GM12892 (cell line): Measurements from ENCODE around the gene CIT.

ENCODE experiments used
- POLR2A ChIP-seq: IDR thresholded peaks from 2 replicates; pipeline ENCODE4 v1.6.1; 2011; ENCODE audit warnings: low read depth, low read length, control low read depth
- POLR2AphosphoS5 ChIP-seq: IDR thresholded peaks from 2 replicates; pipeline ENCODE4 v1.6.1; 2011; ENCODE audit warnings: low read depth, low read length, control low read depth

DNA sequence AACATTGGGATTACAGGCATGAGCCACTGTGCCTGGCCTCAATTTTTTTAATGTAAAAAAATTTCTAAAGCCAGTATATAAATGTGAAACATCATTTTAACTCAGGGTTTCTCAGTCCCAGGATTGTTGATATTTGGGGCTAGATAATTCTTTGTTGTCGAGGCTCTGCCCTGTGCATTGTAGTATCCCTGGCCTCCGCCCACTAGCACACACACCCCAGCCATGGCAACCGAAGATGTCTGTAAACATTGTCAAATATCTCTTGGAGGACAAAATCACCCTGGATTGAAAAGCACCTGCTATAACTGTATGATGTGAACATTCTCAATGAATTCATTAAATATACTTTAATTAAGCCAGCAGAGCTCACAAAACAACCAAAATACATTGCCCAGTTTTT is 8.4 kb upstream of the CIT start:
- TF ChIP-seq POLR2A (no peak), POLR2AphosphoS5 (no peak)
